K562 (cell line): ENCODE measurements around the gene COX6A2. TPM values are rescaled to one million over a fixed set of nuclear protein-coding genes. Genes with fewer than 3 reads are reported as not detected.

Source experiments
- ATAC-seq: fragments of 200-7000 bp; cut with Tn5 transposase; 3 replicates; pipeline ENCODE4 v1.9.1; 2020; ENCODE audit warnings: moderate library complexity
- BruUV-seq: library from RNA; stranded (reverse); fragments of 400-500 nt; replicated peaks from 2 replicates; lab custom pipeline; 2021; lab: Mats Ljungman, UMichigan
- CTCF ChIA-PET: fragments of 300-600 bp; formaldehyde crosslinking; extraction: SDS; loops from one replicate; lab custom pipeline; 2021; ENCODE audit warnings: low intra/inter-chr PET ratio; lab: Yijun Ruan, JAX
- POLR2A ChIA-PET: fragments of 300-600, 350-650 bp; sonication (Branson Sonifier 250); formaldehyde crosslinking; extraction: SDS; loops from one replicate; lab custom pipeline; 2021; ENCODE audit warnings: antibody characterized with exemption, inconsistent platforms; lab: Yijun Ruan, JAX
- DNase-seq, 4 experiments: peaks; one replicate each; pipeline versions ENCODE4 v3.0.0 to v3.0.0-alpha.2; 2011 to 2018; ENCODE audit warnings: low spot score in 3 of 4, mixed read lengths in 3 of 4; ENCODE audit errors: extremely low read depth in 1 of 4
- FAIRE-seq: peaks from 2 replicates; lab custom pipeline; 2011; peaks lifted over from hg19 to GRCh38; lab: Jason Lieb, UNC
- H2AFZ ChIP-seq: 2 replicates; pipeline ENCODE4 v1.6.0; 2011; ENCODE audit warnings: low read depth, low read length, control low read depth, inconsistent platforms
- H3K27ac ChIP-seq: fragments of 200-600 bp; 3 replicates; pipeline ENCODE4 v1.8.0; 2011; ENCODE audit warnings: low read depth, mild to moderate bottlenecking, control low read depth, inconsistent platforms, low read length, moderate library complexity, mixed read lengths; ENCODE audit errors: extremely low read depth
- H3K27me3 ChIP-seq, 2 experiments: fragments of 300-600 bp in 1 of 2; 2 replicates in 1 of 2; 3 replicates in 1 of 2; pipeline versions ENCODE4 v1.6.0 to v1.8.0; 2011; ENCODE audit warnings: inconsistent platforms in 2 of 2, low read length in 2 of 2, mild to moderate bottlenecking in 1 of 2, mixed read lengths in 1 of 2, moderate library complexity in 1 of 2; ENCODE audit not compliant: control insufficient read depth in 2 of 2, insufficient read depth in 2 of 2
- H3K36me3 ChIP-seq: fragments of 300-600 bp; 3 replicates; pipeline ENCODE4 v1.8.0; 2011; ENCODE audit warnings: mild to moderate bottlenecking, low read length, inconsistent platforms; ENCODE audit not compliant: control insufficient read depth, insufficient read depth
- H3K4me1 ChIP-seq, 2 experiments: fragments of 200-600 bp in 1 of 2; replicated peaks in 1 of 2; 2 replicates in 1 of 2; 3 replicates in 1 of 2; pipeline versions ENCODE4 v1.5.1 to v1.8.0; 2011; ENCODE audit warnings: inconsistent platforms in 2 of 2, low read length in 2 of 2, mild to moderate bottlenecking in 1 of 2, mixed read lengths in 1 of 2, moderate library complexity in 1 of 2; ENCODE audit not compliant: control insufficient read depth in 2 of 2, insufficient read depth in 2 of 2
- H3K4me2 ChIP-seq: 2 replicates; pipeline ENCODE4 v1.6.1; 2011; ENCODE audit warnings: low read length, control low read depth, inconsistent platforms, mixed read lengths; ENCODE audit not compliant: insufficient read depth
- H3K4me3 ChIP-seq: fragments of 200-600 bp; sonication (generic), shearing (Covaris generic); 2 replicates; pipeline ENCODE4 v1.5.1; 2016; ENCODE audit warnings: control low read depth, inconsistent platforms
- H3K79me2 ChIP-seq: fragments of 200-600 bp; 3 replicates; pipeline ENCODE4 v1.8.0; 2011; ENCODE audit warnings: low read length, inconsistent platforms; ENCODE audit not compliant: control insufficient read depth, insufficient read depth
- H3K9ac ChIP-seq, 2 experiments: 2 replicates each; pipeline versions ENCODE4 v1.6.0 to v1.6.1; 2011; ENCODE audit warnings: low read depth in 2 of 2, low read length in 2 of 2, control low read depth in 1 of 2, inconsistent platforms in 1 of 2, mild to moderate bottlenecking in 1 of 2, mixed read lengths in 1 of 2; ENCODE audit not compliant: insufficient read depth in 1 of 2
- H3K9me1 ChIP-seq: one replicate; pipeline ENCODE4 v1.6.0; 2011; ENCODE audit warnings: inconsistent platforms, mild to moderate bottlenecking, low read length, moderate library complexity; ENCODE audit not compliant: control insufficient read depth, insufficient read depth
- H3K9me3 ChIP-seq: replicated peaks from 2 replicates; pipeline ENCODE4 v1.5.1; 2011; ENCODE audit warnings: low read depth, low read length, inconsistent platforms; ENCODE audit not compliant: control insufficient read depth, insufficient read depth
- H4K20me1 ChIP-seq: replicated peaks from 2 replicates; pipeline ENCODE4 v1.6.1; 2011; ENCODE audit warnings: low read length, inconsistent platforms, mixed read lengths; ENCODE audit not compliant: control insufficient read depth, insufficient read depth
- CGGBP1 ChIP-seq: fragments of 250-450 bp; sonication (Bioruptor Pico); IDR thresholded peaks from 2 replicates; pipeline ENCODE4 v1.9.0; 2021; ENCODE audit warnings: mild to moderate bottlenecking
- E2F1 ChIP-seq: sonication (generic); formaldehyde crosslinking; IDR thresholded peaks from 2 replicates; pipeline ENCODE4 v1.8.1; 2023; ENCODE audit warnings: mild to moderate bottlenecking, missing genetic modification reagents, moderate library complexity
- EGR1 ChIP-seq: fragments of 450-650 bp; conservative IDR thresholded peaks from 2 replicates; pipeline ENCODE4 v1.6.1; 2017; ENCODE audit warnings: mild to moderate bottlenecking
- EP300 ChIP-seq: IDR thresholded peaks from 2 replicates; pipeline ENCODE4 v1.6.1; 2012; ENCODE audit warnings: low read length, improper control_type of control experiment
- FOXJ2 ChIP-seq: fragments of 200-800 bp; sonication (Bioruptor generic); IDR thresholded peaks from 2 replicates; pipeline ENCODE4 v1.6.1; 2016; ENCODE audit warnings: missing genetic modification characterization, missing compliant biosample characterization
- FOXK1 ChIP-seq: sonication (generic); formaldehyde crosslinking; IDR thresholded peaks from 2 replicates; pipeline ENCODE4 v1.8.0; 2022; ENCODE audit warnings: missing genetic modification reagents, mild to moderate bottlenecking, borderline replicate concordance
- FOXP4 ChIP-seq: sonication (generic); formaldehyde crosslinking; IDR thresholded peaks from 2 replicates; pipeline ENCODE4 v1.8.0; 2022; ENCODE audit warnings: mild to moderate bottlenecking, missing genetic modification reagents, borderline replicate concordance
- KLF13 ChIP-seq: fragments of 450-650 bp; IDR thresholded peaks from 2 replicates; pipeline ENCODE4 v1.6.1; 2016; ENCODE audit warnings: missing genetic modification characterization, low read depth, mild to moderate bottlenecking, missing compliant biosample characterization, moderate library complexity, borderline replicate concordance
- NR2C1 ChIP-seq, 2 experiments: fragments of 450-650 bp; IDR thresholded peaks; 2 replicates each; pipeline ENCODE4 v1.6.1; 2017; ENCODE audit warnings: mild to moderate bottlenecking in 2 of 2, antibody characterized with exemption in 1 of 2, inconsistent platforms in 1 of 2, missing compliant biosample characterization in 1 of 2, missing genetic modification characterization in 1 of 2
- PBX2 ChIP-seq, 2 experiments: IDR thresholded peaks in 1 of 2; conservative IDR thresholded peaks in 1 of 2; 2 replicates each; pipeline ENCODE4 v1.6.1; 2016; ENCODE audit warnings: low read depth in 2 of 2, mild to moderate bottlenecking in 1 of 2, missing compliant biosample characterization in 1 of 2, missing genetic modification characterization in 1 of 2, moderate library complexity in 1 of 2
- SMARCA5 ChIP-seq: fragments of 450-650 bp; IDR thresholded peaks from 2 replicates; pipeline ENCODE4 v1.6.1; 2016
- SMARCC2 ChIP-seq: fragments of 450-650 bp; IDR thresholded peaks from 2 replicates; pipeline ENCODE4 v1.6.1; 2017; ENCODE audit warnings: antibody characterized with exemption, moderate library complexity, mild to moderate bottlenecking, low read depth
- SUPT5H ChIP-seq: fragments of 450-650 bp; IDR thresholded peaks from 2 replicates; pipeline ENCODE4 v1.6.1; 2016
- TCF7 ChIP-seq: sonication (generic); IDR thresholded peaks from 2 replicates; pipeline ENCODE4 v1.6.1; 2016; ENCODE audit warnings: antibody characterized with exemption, borderline replicate concordance
- TFAM ChIP-seq: fragments of 250-450 bp; sonication (Bioruptor Pico); conservative IDR thresholded peaks from 2 replicates; pipeline ENCODE4 v1.5.0; 2021; ENCODE audit warnings: mild to moderate bottlenecking, moderate library complexity
- ZNF23 ChIP-seq: fragments of 250-450 bp; sonication (Bioruptor Pico); IDR thresholded peaks from 2 replicates; pipeline ENCODE4 v1.4.0; 2020; ENCODE audit warnings: mild to moderate bottlenecking
- WGBS: fragments of 100-300 bp; shearing (Covaris generic); methylation state at CpG from one replicate; pipeline ENCODE4 v1.1.6; 2016; ENCODE audit warnings: low coverage, mixed read lengths; ENCODE audit not compliant: insufficient coverage; ENCODE audit errors: missing lambda C conversion rate; 5-methylcytosine and 5-hydroxymethylcytosine counted together
- in situ Hi-C: fragments of 300-500 bp; cut with MboI; formaldehyde crosslinking; loops from 4 replicates; pipeline ENCODE4 v1.15.0; 2018; ENCODE audit warnings: inconsistent platforms, mixed read lengths
- intact Hi-C: fragments of 100-400 bp; cut with micrococcal nuclease; formaldehyde crosslinking; loops from 2 replicates; pipeline ENCODE4 v1.14.2; 2022
- polyA plus RNA-seq, 8 experiments: library from polyadenylated mRNA; depleted of rRNA in 4 of 8; stranded (reverse) in 5 of 8; unstranded in 3 of 8; fragments of >200 nt; fragmentation: Nextera tagmentation in 2 of 8; fragmentation: Illumina TruSeq in 1 of 8; extraction: Ambion mirVana in 2 of 8; extraction: Trizol in 1 of 8; gene quantifications; 2 replicates each; pipeline versions ENCODE4 v1.2.1 to v1.2.3, GENCODE V29; 2011 to 2014; ENCODE audit warnings: inconsistent platforms in 1 of 8, missing spikeins in 1 of 8
- total RNA-seq, 7 experiments: library from RNA; depleted of rRNA in 6 of 7; stranded (reverse); fragments of >200 nt in 6 of 7; fragmentation: Illumina TruSeq in 2 of 7; extraction: Trizol in 2 of 7; gene quantifications; 2 replicates each; pipeline versions ENCODE4 v1.2.1 to v1.2.3, GENCODE V29; 2011 to 2021; ENCODE audit warnings: low replicate concordance in 1 of 7

COX6A2 gene
- total and polyA plus RNA-seq, 9 of the 15 experiments (the other 6 are each of a cell fraction or from before 2014, with no cell fraction given): not detected

- TF ChIP-seq NR2C1 (IDR thresholded peaks at IDR 0.05) (no peak), NR2C1 (tag; IDR thresholded peaks at IDR 0.05) (no peak), TCF7 (no peak), CGGBP1 (CRISPR knock-in tag) (no peak), SMARCC2 (no peak), EP300 (no peak), FOXP4 (CRISPR knock-in tag) (no peak)
Observed at GRCh38 chr16:31395647-31396046, 32.5 kb downstream of the COX6A2 start (continued).

- H3K4me3 ChIP-seq: no peak within 1 kb of the TSS
- intact Hi-C loops (no loop called here), in situ Hi-C loops (no loop called here)
- no peaks in the 10 kb centered on the region for H3K79me2 ChIP-seq
- peak within 1 kb of the TSS in 1 of 2 experiments; percentile 6; a peak in 1 of 4 replicates for H3K9ac ChIP-seq
- BruUV-seq: no TSS peak
- DNase-seq (no peak), ATAC-seq (no peak; the same call in 2 of the 3 replicates), FAIRE-seq (no peak)
- no peak within 1 kb of the TSS for H3K4me2 ChIP-seq
- no peak within 1 kb of the TSS for H2AFZ ChIP-seq
- H3K27me3 ChIP-seq: peaks cover 11 to 25% of the 10 kb centered on the region in 2 experiments; a peak in 4 of 5 replicates
- H3K27ac ChIP-seq: no peak within 1 kb of the TSS
- H3K4me1 ChIP-seq: peaks cover 0 to 7% of the 10 kb centered on the region in 2 experiments; a peak in 2 of 5 replicates
- CTCF ChIA-PET: no interaction called here
- no peaks in the 10 kb centered on the region for H4K20me1 ChIP-seq
- POLR2A ChIA-PET: interaction anchor here (0.7 kb wide), 1 partner anchor 192 kb away, joined by 4 read pairs; no protein-coding TSS in a partner anchor
- no peaks in the 10 kb centered on the region for H3K9me1 ChIP-seq
- no peaks in the 10 kb centered on the region for H3K36me3 ChIP-seq
- WGBS: 2% methylated on average over 5 of the region's 5 CpGs
- H3K9me3 ChIP-seq: no peaks in the 10 kb centered on the region
- TF ChIP-seq EGR1 (no peak), SMARCA5 (no peak), TFAM (CRISPR knock-in tag) (no peak), FOXJ2 (tag) (no peak), KLF13 (tag) (no peak), SUPT5H (no peak), ZNF23 (CRISPR knock-in tag) (no peak), FOXK1 (CRISPR knock-in tag) (no peak), E2F1 (CRISPR knock-in tag) (no peak), PBX2 (CRISPR knock-in tag; IDR thresholded peaks at IDR 0.05; ENCODE audit: low read depth) (no peak), PBX2 (tag; conservative IDR thresholded peaks at IDR 0.05; ENCODE audit: low read depth) (no peak)
Observed at GRCh38 chr16:31393056-31393455, 35.1 kb downstream of the COX6A2 start, which contains the start of gene ITGAD. TSS of gene ITGAD (plus strand) at chr16:31393335. CDS start at chr16:31393361, 26 bp downstream.
